Measurements from ENCODE around the gene QRFP.
A peak's percentile ranks its signal among the peaks of the same experiment; 100 is the strongest.
"Not testable (repeated sequence)": the region's sequence is repeated elsewhere in the genome, so short reads cannot be mapped to it uniquely, and the experiment has no call there.

Gene QRFP

GRCh38 chr9:130870491-130871381, 25.9 kb downstream of the QRFP start:
- no peak for DNase-seq

- DNase-seq = no peak
These were observed 27.4 kb downstream of the QRFP start for GRCh38 chr9:130869250-130869649.

- DNase-seq = no peak
These were observed 28.4 kb downstream of the QRFP start for GRCh38 chr9:130868230-130868629.

GRCh38 chr9:130867556-130867955, 29.1 kb downstream of the QRFP start:
- no peak for DNase-seq

GRCh38 chr9:130866474-130866965, 30.1 kb downstream of the QRFP start:
- peak; percentile 52 for DNase-seq

GRCh38 chr9:130865921-130866320, 30.7 kb downstream of the QRFP start:
- no peak for DNase-seq

GRCh38 chr9:130864541-130864940, 32.1 kb downstream of the QRFP start:
- DNase-seq = no peak

- DNase-seq = no peak
These were observed 33.9 kb downstream of the QRFP start for GRCh38 chr9:130862747-130863146.

GRCh38 chr9:130862217-130862616, 34.4 kb downstream of the QRFP start:
- no peak for DNase-seq

- no peak for DNase-seq
These were observed 35.0 kb downstream of the QRFP start for GRCh38 chr9:130861372-130862180.

GRCh38 chr9:130860458-130861316, 35.9 kb downstream of the QRFP start:
- DNase-seq = no peak

GRCh38 chr9:130858739-130859705, 37.6 kb downstream of the QRFP start:
- DNase-seq = no peak

GRCh38 chr9:130857864-130858738, 38.5 kb downstream of the QRFP start:
- DNase-seq = no peak

- no peak for DNase-seq
These were observed 40.1 kb downstream of the QRFP start for GRCh38 chr9:130856474-130856873.

GRCh38 chr9:130854835-130855234, 41.8 kb downstream of the QRFP start:
- no peak for DNase-seq

- no peak for DNase-seq
These were observed 42.5 kb downstream of the QRFP start for GRCh38 chr9:130854092-130854491.

GRCh38 chr9:130852801-130853200, 43.8 kb downstream of the QRFP start:
- no peak for DNase-seq

GRCh38 chr9:130849356-130849755, 47.3 kb downstream of the QRFP start:
- DNase-seq = no peak

- not testable (repeated sequence) for DNase-seq
These were observed 48.1 kb downstream of the QRFP start for GRCh38 chr9:130848514-130848913.
